Activated naive CD8-positive, alpha-beta T cell treated with anti-CD3 and anti-CD28 coated beads, Interleukin-2, amount 10 ng/mL, durations not matched to agents 7 days and 5 days (primary cell): Measurements from ENCODE around the gene JHY. TPM values are rescaled to one million over a fixed set of nuclear protein-coding genes. Genes with fewer than 3 reads are reported as not detected.

Experiments used
- ATAC-seq: fragments of 150-1000 bp; cut with Tn5 transposase; one replicate; pipeline ENCODE4 v1.10.0; 2021; ENCODE audit warnings: low read depth, moderate library complexity
- POLR2A ChIA-PET: fragments of 350-600 bp; sonication (Branson Sonifier 250); formaldehyde crosslinking; loops from one replicate; lab custom pipeline; 2021; ENCODE audit warnings: antibody characterized with exemption; lab: Charles Lee
- DNase-seq: peaks from one replicate; pipeline ENCODE4 v3.0.0; 2021
- H3K27ac Mint-ChIP-seq: one replicate; pipeline ENCODE4 v1.8.0; 2022; ENCODE audit warnings: mild to moderate bottlenecking, mixed read lengths
- H3K27me3 Mint-ChIP-seq: one replicate; pipeline ENCODE4 v1.8.0; 2022; ENCODE audit warnings: mild to moderate bottlenecking, moderate library complexity, mixed read lengths
- H3K36me3 Mint-ChIP-seq: one replicate; pipeline ENCODE4 v1.8.0; 2021; ENCODE audit warnings: mild to moderate bottlenecking, mixed read lengths
- H3K4me1 Mint-ChIP-seq: one replicate; pipeline ENCODE4 v1.8.0; 2021; ENCODE audit warnings: mixed read lengths
- H3K4me3 Mint-ChIP-seq: one replicate; pipeline ENCODE4 v1.8.0; 2022; ENCODE audit warnings: mild to moderate bottlenecking, moderate library complexity, mixed read lengths
- H3K9me3 Mint-ChIP-seq: one replicate; pipeline ENCODE4 v1.8.0; 2021; ENCODE audit warnings: mixed read lengths
- total RNA-seq, 2 experiments: library from RNA; stranded (reverse); gene quantifications; one replicate each; pipeline ENCODE4 v1.2.3, GENCODE V29; 2021

JHY gene
- total RNA-seq, 2 experiments from 2014 or later = 5.5 to 6.2 TPM

DNA sequence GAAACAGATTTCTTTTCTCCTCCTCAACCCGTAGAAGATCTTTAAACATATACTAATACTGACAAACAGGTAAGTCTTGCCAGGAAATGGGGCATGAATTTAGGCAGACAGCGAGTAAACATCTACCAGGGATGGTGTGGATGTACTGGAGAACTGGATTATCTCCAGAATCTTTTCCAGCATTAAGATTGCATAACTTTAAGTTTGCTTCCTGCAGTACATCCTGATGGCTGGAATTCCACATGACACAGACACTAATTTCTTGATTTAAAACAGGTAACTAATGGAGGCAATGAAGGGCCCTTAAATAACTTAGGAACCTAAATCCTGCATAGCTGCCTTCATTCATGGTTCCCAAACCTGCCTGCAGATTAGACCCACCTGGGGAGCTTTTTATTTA lies 40.7 kb downstream of the JHY start:
- DNase-seq = no peak
- Mint-ChIP-seq H3K4me1 (no peaks in the 10 kb centered on the region), H3K27ac (no peak overlapping the region)

DNA sequence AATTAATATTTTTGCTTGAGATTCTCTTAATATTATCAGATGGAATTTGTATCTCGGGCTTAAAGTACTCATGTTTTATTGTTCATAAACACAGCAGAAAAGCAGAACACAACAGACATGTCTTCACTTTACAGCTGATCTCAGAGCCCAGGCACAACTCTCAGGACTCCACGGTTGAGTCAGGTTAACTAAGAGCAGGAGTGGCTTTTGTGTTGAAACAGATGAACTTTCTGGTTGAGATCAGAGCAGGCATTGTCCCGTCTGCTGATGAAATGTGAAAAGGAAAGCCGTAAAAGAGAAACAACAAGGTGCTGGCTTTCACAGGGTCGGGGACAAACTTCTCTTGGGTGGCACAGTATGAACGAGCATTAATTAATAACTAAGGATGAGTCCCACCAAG lies 49.0 kb downstream of the JHY start:
- H3K27me3 Mint-ChIP-seq = no peaks in the 10 kb centered on the region
- POLR2A ChIA-PET = no interaction called here
- peaks cover 3% of the 10 kb centered on the region for H3K36me3 Mint-ChIP-seq
- DNase-seq = no peak
- H3K4me3 Mint-ChIP-seq = no peak overlapping the region
- H3K9me3 Mint-ChIP-seq = no peaks in the 10 kb centered on the region
- no peak overlapping the region for H3K27ac Mint-ChIP-seq
- no peaks in the 10 kb centered on the region for H3K4me1 Mint-ChIP-seq
- no peak for ATAC-seq

More for the DNA sequence above, 40.7 kb downstream of the JHY start:
- Mint-ChIP-seq H3K9me3 (no peaks in the 10 kb centered on the region), H3K4me3 (no peak overlapping the region), H3K27me3 (no peaks in the 10 kb centered on the region), H3K36me3 (no peaks in the 10 kb centered on the region)
- ATAC-seq = no peak
- POLR2A ChIA-PET = no interaction called here

DNA sequence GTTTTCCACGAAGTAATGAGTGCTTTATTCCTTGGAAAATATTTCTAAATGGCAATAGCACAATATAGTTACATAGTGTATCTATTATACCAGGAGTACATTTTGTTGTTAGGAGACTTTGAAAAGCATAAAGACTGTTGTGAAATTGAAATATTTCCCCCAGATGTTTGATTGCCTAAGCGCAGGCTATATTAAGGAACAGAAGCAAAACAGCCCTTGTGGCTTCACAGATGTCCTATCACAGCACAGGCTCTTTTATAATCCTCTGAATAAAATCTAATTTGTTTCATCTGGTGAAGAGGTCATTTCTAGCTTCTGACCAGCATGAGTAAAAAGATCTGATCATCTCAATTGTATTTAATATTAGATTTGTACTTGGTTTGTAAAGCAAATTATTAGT lies 50.9 kb downstream of the JHY start:
- Mint-ChIP-seq H3K36me3 (peaks cover 3% of the 10 kb centered on the region), H3K9me3 (no peaks in the 10 kb centered on the region), H3K4me3 (no peak overlapping the region), H3K27ac (no peak overlapping the region), H3K27me3 (no peaks in the 10 kb centered on the region), H3K4me1 (no peaks in the 10 kb centered on the region)
- DNase-seq (no peak), ATAC-seq (no peak)
- POLR2A ChIA-PET = no interaction called here

DNA sequence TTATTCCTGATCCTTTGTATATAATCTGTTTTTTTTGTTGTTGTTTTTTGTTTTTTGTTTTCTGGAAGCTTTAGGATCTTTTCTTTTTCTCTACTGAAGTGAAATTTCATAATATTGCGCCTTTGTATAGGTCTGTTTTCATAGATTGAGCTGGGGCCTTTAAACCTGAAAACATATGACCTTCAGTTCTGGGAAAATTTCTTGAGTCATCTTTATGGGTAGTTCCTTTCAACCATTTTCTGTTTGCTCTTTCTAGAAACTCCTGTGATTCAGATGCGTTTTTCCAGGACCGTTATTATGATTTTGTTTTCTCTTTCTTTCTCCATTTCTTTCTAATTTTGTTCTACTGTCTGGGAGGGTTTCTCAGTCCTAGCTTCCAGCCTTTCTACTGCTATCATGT lies 55.4 kb downstream of the JHY start:
- no peaks in the 10 kb centered on the region for H3K4me1 Mint-ChIP-seq

DNA sequence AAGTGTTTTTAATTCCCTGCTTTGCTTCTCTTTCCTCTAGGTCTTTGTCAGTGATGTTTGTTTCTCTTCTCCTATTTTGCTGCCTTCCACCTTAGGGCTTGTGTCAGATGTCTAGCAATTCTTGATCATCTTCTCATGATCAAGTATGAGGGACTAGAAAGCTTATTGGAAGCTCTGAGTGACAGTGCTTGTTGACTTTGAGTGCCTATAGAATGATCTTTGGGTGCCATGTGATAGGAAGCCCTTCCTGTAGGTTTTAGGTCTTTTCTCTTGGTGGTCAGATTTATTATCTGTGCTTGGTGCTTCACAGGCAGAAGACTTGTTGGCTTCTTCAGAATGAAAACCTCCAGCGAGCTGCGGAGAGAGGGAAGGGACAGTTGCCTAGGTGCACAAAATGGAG lies 56.0 kb downstream of the JHY start:
- peaks cover 2% of the 10 kb centered on the region for H3K27me3 Mint-ChIP-seq
- no peak overlapping the region for H3K27ac Mint-ChIP-seq
- POLR2A ChIA-PET = no interaction called here
- H3K4me1 Mint-ChIP-seq = no peaks in the 10 kb centered on the region
- ATAC-seq (no peak), DNase-seq (no peak)
- H3K36me3 Mint-ChIP-seq = peaks cover 4% of the 10 kb centered on the region
- H3K4me3 Mint-ChIP-seq = no peak overlapping the region
- H3K9me3 Mint-ChIP-seq = no peaks in the 10 kb centered on the region

More for the DNA sequence above, 55.4 kb downstream of the JHY start:
- POLR2A ChIA-PET = no interaction called here
- no peak for ATAC-seq
- Mint-ChIP-seq H3K4me3 (no peak overlapping the region), H3K27me3 (peaks cover 2% of the 10 kb centered on the region), H3K9me3 (no peaks in the 10 kb centered on the region), H3K36me3 (peaks cover 4% of the 10 kb centered on the region), H3K27ac (no peak overlapping the region)
- no peak for DNase-seq

DNA sequence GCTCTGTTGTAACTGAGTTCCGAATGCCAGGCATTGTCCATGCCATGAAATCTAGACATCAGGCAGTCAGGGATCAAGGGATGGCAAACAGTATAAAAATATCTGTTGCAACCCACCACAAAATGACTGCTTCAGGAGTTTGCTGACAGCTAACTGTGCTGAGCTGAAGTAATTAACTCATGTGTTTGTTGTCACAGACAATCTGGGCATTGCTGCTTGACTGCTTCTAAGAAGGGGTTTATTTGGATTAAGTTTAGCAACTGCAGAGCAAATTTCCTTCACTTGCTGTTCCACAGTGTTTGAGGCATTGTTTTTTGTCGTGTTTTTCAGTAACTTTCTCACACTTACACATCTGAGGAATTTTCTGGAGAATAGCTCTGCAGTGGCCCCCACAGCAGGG lies 68.7 kb downstream of the JHY start:
- no peaks in the 10 kb centered on the region for H3K36me3 Mint-ChIP-seq
- H3K9me3 Mint-ChIP-seq = no peaks in the 10 kb centered on the region
- H3K4me1 Mint-ChIP-seq = peaks cover 4% of the 10 kb centered on the region
- no peaks in the 10 kb centered on the region for H3K27me3 Mint-ChIP-seq
- H3K27ac Mint-ChIP-seq = no peak overlapping the region
- ATAC-seq (no peak), DNase-seq (no peak)
- POLR2A ChIA-PET = no interaction called here
- H3K4me3 Mint-ChIP-seq = no peak overlapping the region

DNA sequence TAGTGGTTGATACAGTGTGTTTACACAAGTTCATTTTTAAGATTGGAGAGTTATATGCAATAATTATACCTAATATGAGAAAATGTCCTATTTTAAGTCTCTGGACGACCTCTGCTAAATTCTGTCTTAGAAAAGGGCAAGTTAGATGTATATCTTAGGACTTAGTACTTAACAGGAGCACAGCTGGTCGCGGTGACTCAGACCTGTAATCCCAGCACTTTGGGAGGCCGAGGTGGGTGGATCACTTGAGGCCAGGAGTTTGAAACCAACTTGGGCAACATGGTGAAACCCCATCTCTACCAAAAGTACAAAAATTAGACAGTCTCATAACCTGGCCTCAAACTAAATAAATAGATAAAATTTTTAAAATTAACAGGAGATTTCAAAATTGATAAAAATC lies 71.9 kb downstream of the JHY start:
- no peak for ATAC-seq
- no peak for DNase-seq
- H3K9me3 Mint-ChIP-seq = no peaks in the 10 kb centered on the region
- POLR2A ChIA-PET = no interaction called here
- H3K27me3 Mint-ChIP-seq = no peaks in the 10 kb centered on the region
- no peaks in the 10 kb centered on the region for H3K36me3 Mint-ChIP-seq
- no peak overlapping the region for H3K4me3 Mint-ChIP-seq
- H3K4me1 Mint-ChIP-seq = no peaks in the 10 kb centered on the region
- no peak overlapping the region for H3K27ac Mint-ChIP-seq

DNA sequence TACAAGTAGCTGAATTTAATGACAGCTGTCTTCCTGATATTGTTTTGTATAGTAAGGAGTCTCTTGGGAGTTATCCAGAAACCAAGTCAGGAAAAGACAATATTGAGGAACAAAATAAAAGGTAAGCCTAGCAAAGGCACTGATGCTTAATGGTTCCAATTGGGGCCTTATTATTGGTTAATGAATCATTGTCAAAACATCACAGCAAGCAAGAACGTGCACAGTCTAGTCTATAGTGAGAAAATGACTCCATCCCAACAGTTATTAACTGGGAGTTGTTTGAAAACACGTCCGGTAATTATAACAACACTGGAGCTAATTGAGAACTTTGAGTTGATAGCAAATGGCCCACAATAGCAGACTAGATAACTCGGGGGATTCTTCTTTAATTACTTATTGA lies 81.4 kb downstream of the JHY start:
- Mint-ChIP-seq H3K36me3 (no peaks in the 10 kb centered on the region), H3K4me1 (no peaks in the 10 kb centered on the region), H3K4me3 (no peak overlapping the region), H3K27ac (no peak overlapping the region), H3K9me3 (peaks cover 2% of the 10 kb centered on the region), H3K27me3 (peaks cover 41% of the 10 kb centered on the region)
- ATAC-seq (no peak), DNase-seq (no peak)
- POLR2A ChIA-PET = no interaction called here

DNA sequence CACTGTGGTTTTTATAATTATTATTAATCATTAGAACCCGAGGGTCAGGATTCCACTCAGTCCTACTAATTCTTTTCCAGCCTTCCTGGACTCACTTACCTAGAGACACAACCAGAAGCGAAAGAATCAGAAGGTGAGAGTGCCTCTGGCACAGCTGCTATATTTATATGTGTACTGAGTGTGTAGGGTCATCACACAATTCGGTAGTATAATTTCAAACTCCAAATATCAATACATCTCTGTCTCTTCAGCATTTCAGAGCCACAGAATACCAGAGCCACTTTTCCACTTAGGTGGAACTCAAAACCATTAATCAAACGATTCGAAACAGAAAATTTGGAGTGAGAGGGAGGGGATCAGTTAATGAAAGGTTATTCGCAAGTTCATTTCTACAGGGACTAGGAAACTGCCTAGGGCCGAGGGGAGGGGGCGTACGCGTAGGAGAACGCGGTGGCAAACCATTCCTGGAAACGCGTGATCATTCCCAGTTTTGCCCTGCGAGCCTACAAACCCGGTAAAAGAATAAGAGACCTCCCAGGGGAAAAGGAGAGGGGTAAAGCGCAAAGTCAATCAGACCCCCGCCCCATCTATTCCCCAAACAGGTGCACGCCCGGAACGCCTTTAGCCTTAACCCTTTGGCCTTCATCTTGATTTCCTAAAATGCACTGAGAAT lies 93.6 kb downstream of the JHY start:
- ATAC-seq (no peak), DNase-seq (no peak)
- peaks cover 89% of the 10 kb centered on the region for H3K27me3 Mint-ChIP-seq
- POLR2A ChIA-PET = no interaction called here
- peaks cover 3% of the 10 kb centered on the region for H3K36me3 Mint-ChIP-seq
- peaks cover 20% of the 10 kb centered on the region for H3K4me1 Mint-ChIP-seq
- H3K9me3 Mint-ChIP-seq = peaks cover 4% of the 10 kb centered on the region
- no peak overlapping the region for H3K27ac Mint-ChIP-seq
- H3K4me3 Mint-ChIP-seq = peak overlapping the region; percentile 54

DNA sequence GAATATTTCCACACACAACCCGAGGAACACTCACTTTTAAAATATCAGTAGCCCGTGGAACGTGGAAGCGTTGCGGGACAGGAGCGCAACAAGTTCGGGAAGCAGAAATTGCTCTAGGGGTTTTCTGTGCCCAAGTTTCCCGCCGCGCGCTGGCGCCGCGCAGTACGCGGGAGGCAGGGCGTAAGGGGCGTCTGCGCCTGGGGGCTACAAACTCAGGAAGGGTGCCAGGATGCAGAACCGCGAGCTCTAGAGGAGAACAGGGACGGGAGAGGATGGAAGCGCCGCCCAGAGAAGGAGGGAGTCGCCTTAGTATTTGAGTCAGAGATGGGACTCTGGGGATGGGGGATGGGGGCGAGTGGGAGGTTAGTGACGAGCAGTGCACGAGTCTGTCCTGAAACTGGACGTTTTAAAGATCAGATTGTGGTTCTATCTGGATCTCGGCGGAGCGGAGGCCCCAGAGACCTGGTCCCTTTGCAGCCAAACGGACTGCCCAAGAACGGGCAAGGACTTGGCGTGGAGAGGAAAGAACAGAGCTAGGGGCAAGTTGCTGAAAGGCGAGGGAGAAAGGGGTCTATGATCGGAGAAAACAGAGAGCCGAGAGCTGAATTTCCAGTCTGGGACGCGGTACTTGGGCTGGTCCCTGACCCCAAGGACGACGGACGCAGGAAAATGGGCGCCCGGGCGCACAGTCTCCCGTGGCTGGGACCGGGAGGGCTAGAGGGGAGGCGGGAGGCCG lies 94.3 kb downstream of the JHY start:
- Mint-ChIP-seq H3K4me3 (peak overlapping the region; percentile 54), H3K27me3 (peaks cover 93% of the 10 kb centered on the region), H3K9me3 (peaks cover 3% of the 10 kb centered on the region), H3K4me1 (peaks cover 22% of the 10 kb centered on the region), H3K27ac (no peak overlapping the region), H3K36me3 (peaks cover 3% of the 10 kb centered on the region)
- DNase-seq (no peak), ATAC-seq (no peak)
- POLR2A ChIA-PET = no interaction called here

DNA sequence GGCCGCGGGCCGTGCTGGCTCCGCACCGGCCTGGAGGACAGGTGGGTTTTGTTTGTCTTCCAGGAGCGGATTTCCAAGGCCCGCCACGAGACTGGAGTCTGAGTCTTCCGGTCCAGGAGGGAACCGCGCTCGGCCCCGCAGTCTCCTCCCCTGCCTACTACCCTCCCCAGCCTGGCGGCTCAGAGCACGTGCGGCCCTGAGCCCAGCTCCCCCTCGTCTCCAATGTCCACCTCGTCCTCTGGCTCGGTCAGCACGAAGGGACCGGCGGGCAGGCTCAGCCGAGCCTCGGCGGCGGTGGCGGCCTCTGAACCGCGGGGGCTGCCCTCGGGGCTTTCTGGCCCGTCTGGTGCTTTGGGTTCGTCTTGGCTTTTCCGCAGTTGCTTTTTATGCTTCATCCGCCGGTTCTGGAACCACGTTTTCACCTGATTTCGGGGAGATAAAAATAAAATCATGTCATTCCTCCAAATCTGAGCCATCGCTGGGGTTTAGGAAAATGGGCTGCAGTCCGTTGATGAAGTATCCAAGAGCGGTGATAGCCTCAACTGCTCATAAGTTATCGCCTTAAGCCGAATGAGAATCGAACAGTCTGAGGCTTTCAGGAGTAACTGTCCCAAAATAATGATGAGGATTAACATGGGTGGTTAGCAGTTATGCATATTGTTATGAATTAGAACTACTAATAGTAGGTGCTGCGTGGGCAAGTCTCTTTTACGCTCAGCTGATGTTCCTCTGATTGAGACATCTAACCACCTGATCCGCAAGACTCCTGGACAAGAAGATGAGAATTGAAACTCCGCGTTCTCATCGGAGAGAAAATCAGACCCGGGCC lies 95.1 kb downstream of the JHY start:
- Mint-ChIP-seq H3K9me3 (peaks cover 3% of the 10 kb centered on the region), H3K4me3 (no peak overlapping the region), H3K4me1 (peaks cover 23% of the 10 kb centered on the region), H3K36me3 (peaks cover 3% of the 10 kb centered on the region), H3K27me3 (peaks cover 96% of the 10 kb centered on the region), H3K27ac (no peak overlapping the region)
- POLR2A ChIA-PET = no interaction called here
- ATAC-seq = no peak
- DNase-seq = peak; percentile 36

DNA sequence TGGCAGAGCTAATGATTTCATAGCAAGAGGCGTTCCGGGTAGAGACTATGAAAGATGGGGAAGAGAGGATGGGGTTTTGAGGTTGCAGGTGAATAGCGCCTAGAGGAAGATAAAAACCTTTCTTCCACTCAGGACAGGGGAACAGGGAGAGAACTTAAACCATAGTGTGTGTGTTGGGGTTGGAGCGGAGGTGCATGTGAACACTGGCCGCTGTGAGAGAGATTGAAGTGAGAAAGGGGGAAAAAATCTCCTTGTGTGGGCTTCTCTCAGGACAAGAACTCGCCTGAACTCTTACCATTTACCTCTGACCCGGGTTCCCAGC lies 95.7 kb downstream of the JHY start:
- POLR2A ChIA-PET = no interaction called here
- peak overlapping the region; percentile 66 for H3K27ac Mint-ChIP-seq
- H3K27me3 Mint-ChIP-seq = peaks cover 97% of the 10 kb centered on the region
- H3K36me3 Mint-ChIP-seq = peaks cover 3% of the 10 kb centered on the region
- DNase-seq (no peak), ATAC-seq (no peak)
- H3K4me1 Mint-ChIP-seq = peaks cover 23% of the 10 kb centered on the region
- peaks cover 3% of the 10 kb centered on the region for H3K9me3 Mint-ChIP-seq
- no peak overlapping the region for H3K4me3 Mint-ChIP-seq

DNA sequence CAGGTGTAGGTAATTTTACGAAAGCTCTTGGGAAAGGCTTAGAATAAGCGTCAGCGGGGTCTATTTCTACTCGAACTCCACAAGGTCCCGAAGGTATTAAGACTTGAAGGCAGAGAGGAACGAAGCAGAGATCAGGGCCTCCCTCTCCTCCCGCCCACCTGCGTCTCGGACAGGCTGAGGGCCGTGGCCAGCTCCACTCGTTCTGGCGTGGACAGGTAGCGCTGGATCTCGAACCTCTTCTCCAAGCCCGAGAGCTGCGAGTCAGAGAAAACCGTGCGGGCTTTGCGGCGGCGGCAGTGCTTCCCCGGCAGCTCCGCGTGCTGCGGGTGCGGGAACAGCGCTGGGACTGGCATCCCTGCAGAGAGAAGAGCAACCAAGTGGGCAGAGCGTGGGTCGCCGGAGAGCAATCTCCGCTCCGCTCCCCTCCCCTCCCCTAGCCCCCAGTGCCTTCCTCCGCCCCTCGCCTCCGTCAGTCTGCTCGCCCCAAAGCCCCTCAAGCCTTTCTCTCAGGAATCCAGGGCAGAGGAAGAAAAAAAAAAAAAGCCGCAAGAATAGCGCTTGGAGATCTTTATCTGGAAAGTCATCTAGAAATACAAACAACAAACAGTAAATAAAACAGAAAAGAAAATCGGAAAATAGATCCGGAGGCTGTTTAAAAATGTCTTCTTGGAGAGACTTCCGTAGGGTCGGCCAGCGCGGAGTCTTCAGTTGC lies 96.7 kb downstream of the JHY start:
- POLR2A ChIA-PET = no interaction called here
- Mint-ChIP-seq H3K27ac (peak overlapping the region; percentile 7), H3K4me1 (peaks cover 27% of the 10 kb centered on the region), H3K9me3 (peaks cover 3% of the 10 kb centered on the region), H3K27me3 (peaks cover 96% of the 10 kb centered on the region), H3K36me3 (peaks cover 3% of the 10 kb centered on the region), H3K4me3 (no peak overlapping the region)
- ATAC-seq (no peak), DNase-seq (no peak)
